Jurkat, Clone E6-1 (cell line): ENCODE results near the gene VDAC1.

Experiments
- DNase-seq: peaks from one replicate; pipeline ENCODE4 v3.0.0-alpha.2; 2011; ENCODE audit warnings: low read depth, low spot score
- H3K4me3 ChIP-seq: 2 replicates; pipeline ENCODE4 v1.5.1; 2011; ENCODE audit warnings: mild to moderate bottlenecking, low read length, control low read depth, moderate library complexity

VDAC1 gene

GRCh38 chr5:134000091-134000511, 4.7 kb downstream of the VDAC1 start:
- no peak for DNase-seq
- no peak overlapping the region for H3K4me3 ChIP-seq

GRCh38 chr5:133998807-133999206, 6.0 kb downstream of the VDAC1 start:
- no peak overlapping the region for H3K4me3 ChIP-seq
- DNase-seq, result no peak

GRCh38 chr5:133998042-133998441, 6.7 kb downstream of the VDAC1 start:
- DNase-seq, result no peak
- H3K4me3 ChIP-seq, result no peak overlapping the region

GRCh38 chr5:133996683-133997252, 8.0 kb downstream of the VDAC1 start:
- DNase-seq, result no peak
- no peak overlapping the region for H3K4me3 ChIP-seq

GRCh38 chr5:133995883-133996563, 8.8 kb downstream of the VDAC1 start:
- no peak for DNase-seq
- no peak overlapping the region for H3K4me3 ChIP-seq

GRCh38 chr5:133995341-133995740, 9.4 kb downstream of the VDAC1 start:
- no peak for DNase-seq
- no peak overlapping the region for H3K4me3 ChIP-seq

- H3K4me3 ChIP-seq, result no peak overlapping the region
- no peak for DNase-seq
Measured at GRCh38 chr5:133994990-133995333, 9.8 kb downstream of the VDAC1 start.

GRCh38 chr5:133994297-133994989, 10.3 kb downstream of the VDAC1 start:
- DNase-seq, result no peak
- H3K4me3 ChIP-seq, result no peak overlapping the region

GRCh38 chr5:133993185-133993936, 11.4 kb downstream of the VDAC1 start:
- no peak overlapping the region for H3K4me3 ChIP-seq
- no peak for DNase-seq

GRCh38 chr5:133992429-133993155, 12.2 kb downstream of the VDAC1 start:
- no peak for DNase-seq
- no peak overlapping the region for H3K4me3 ChIP-seq

GRCh38 chr5:133991171-133991910, 13.4 kb downstream of the VDAC1 start:
- no peak for DNase-seq
- H3K4me3 ChIP-seq, result no peak overlapping the region

GRCh38 chr5:133990396-133990795, 14.4 kb downstream of the VDAC1 start:
- no peak for DNase-seq
- no peak overlapping the region for H3K4me3 ChIP-seq

GRCh38 chr5:133985540-133986180, 19.1 kb downstream of the VDAC1 start:
- H3K4me3 ChIP-seq, result no peak overlapping the region
- DNase-seq, result no peak

GRCh38 chr5:133983674-133984073, 21.1 kb downstream of the VDAC1 start:
- no peak overlapping the region for H3K4me3 ChIP-seq
- no peak for DNase-seq

GRCh38 chr5:133981714-133982113, 23.1 kb downstream of the VDAC1 start:
- H3K4me3 ChIP-seq, result no peak overlapping the region
- no peak for DNase-seq

- no peak for DNase-seq
- H3K4me3 ChIP-seq, result no peak overlapping the region
Measured at GRCh38 chr5:133980652-133981051, 24.1 kb downstream of the VDAC1 start.

- DNase-seq, result no peak
- H3K4me3 ChIP-seq, result no peak overlapping the region
Measured at GRCh38 chr5:133978943-133979342, 25.8 kb downstream of the VDAC1 start.

GRCh38 chr5:133977858-133978257, 26.9 kb downstream of the VDAC1 start:
- no peak for DNase-seq
- H3K4me3 ChIP-seq, result no peak overlapping the region
